Amniotic stem cell (primary cell): Measurements from ENCODE around the gene SRRD.

Source experiments
- DNase-seq: peaks from one replicate; lab custom pipeline; 2025; lab: John Stamatoyannopoulos, UW

The SRRD gene

GRCh38 chr22:26483043-26483438 is 636 bp upstream of the SRRD start:
- DNase-seq: no peak

- DNase-seq: no peak
Observed at GRCh38 chr22:26484360-26484706, 656 bp downstream of the SRRD start.

GRCh38 chr22:26485013-26485412 is 1.3 kb downstream of the SRRD start:
- no peak for DNase-seq

- DNase-seq: no peak
Observed at GRCh38 chr22:26485806-26486390, 2.2 kb downstream of the SRRD start.

GRCh38 chr22:26486394-26486793 is 2.7 kb downstream of the SRRD start:
- no peak for DNase-seq

GRCh38 chr22:26487996-26488395 is 4.3 kb downstream of the SRRD start:
- DNase-seq: no peak

- DNase-seq: no peak
Observed at GRCh38 chr22:26489447-26490036, 5.9 kb downstream of the SRRD start.

GRCh38 chr22:26492220-26492619 is 8.5 kb downstream of the SRRD start:
- DNase-seq: no peak

GRCh38 chr22:26494506-26494905 is 10.8 kb downstream of the SRRD start:
- DNase-seq: no peak

GRCh38 chr22:26496456-26496855 is 12.8 kb downstream of the SRRD start:
- DNase-seq: no peak

GRCh38 chr22:26499188-26499703 is 15.6 kb downstream of the SRRD start:
- DNase-seq: no peak

GRCh38 chr22:26501996-26502395 is 18.3 kb downstream of the SRRD start:
- no peak for DNase-seq

GRCh38 chr22:26502688-26503561 is 19.2 kb downstream of the SRRD start:
- no peak for DNase-seq

- DNase-seq: no peak
Observed at GRCh38 chr22:26503758-26504157, 20.1 kb downstream of the SRRD start.

GRCh38 chr22:26508148-26508547 is 24.5 kb downstream of the SRRD start:
- no peak for DNase-seq

- peak; percentile 86 for DNase-seq
Observed at GRCh38 chr22:26512149-26512793, 28.6 kb downstream of the SRRD start, which contains the start of gene TFIP11. Gene TFIP11, minus strand, starts transcription at chr22:26512473. Its CDS starts 2,201 bp downstream, at chr22:26510272.

- DNase-seq: no peak
Observed at GRCh38 chr22:26513838-26514237, 30.2 kb downstream of the SRRD start.

- DNase-seq: no peak
Observed at GRCh38 chr22:26514419-26515161, 30.9 kb downstream of the SRRD start.

GRCh38 chr22:26515931-26516330 is 32.3 kb downstream of the SRRD start:
- DNase-seq: no peak

GRCh38 chr22:26516503-26516902 is 32.8 kb downstream of the SRRD start:
- DNase-seq: no peak

- no peak for DNase-seq
Observed at GRCh38 chr22:26517429-26517828, 33.8 kb downstream of the SRRD start.

GRCh38 chr22:26522012-26522411 is 38.3 kb downstream of the SRRD start:
- no peak for DNase-seq
